Spleen (tissue), 11 donors: ENCODE results near the gene ENTPD8. TPM values are rescaled to one million over a fixed set of nuclear protein-coding genes. Genes with fewer than 3 reads are reported as not detected.

Experiments used
- DNase-seq: peaks from one replicate; pipeline ENCODE4 v3.0.0-alpha.2; 2020
- H3K27ac ChIP-seq, 8 donors: fragments of 200-600 bp; sonication (generic) in 7 of 8; 1 replicate in 4 of 8; 2 replicates in 4 of 8; pipeline versions ENCODE4 v1.5.0 to v1.8.0; 2016 to 2021; ENCODE audit warnings: inconsistent platforms in 4 of 8, mild to moderate bottlenecking in 4 of 8, moderate library complexity in 1 of 8
- H3K27me3 ChIP-seq, 7 donors: fragments of 200-600 bp; sonication (generic) in 6 of 7; replicated peaks in 1 of 7; 1 replicate in 4 of 7; 2 replicates in 3 of 7; pipeline versions ENCODE4 v1.5.0 to v1.8.0; 2016 to 2021; ENCODE audit warnings: inconsistent platforms in 3 of 7, mild to moderate bottlenecking in 1 of 7
- H3K36me3 ChIP-seq, 6 donors: fragments of 200-600 bp; sonication (generic) in 5 of 6; 1 replicate in 4 of 6; 2 replicates in 2 of 6; pipeline versions ENCODE4 v1.5.0 to v1.8.0; 2016 to 2021; ENCODE audit warnings: inconsistent platforms in 2 of 6
- H3K4me1 ChIP-seq, 6 donors: fragments of 200-600 bp; sonication (generic) in 5 of 6; 1 replicate in 3 of 6; 2 replicates in 3 of 6; pipeline versions ENCODE4 v1.5.0 to v1.8.0; 2016 to 2021; ENCODE audit warnings: inconsistent platforms in 3 of 6
- H3K4me3 ChIP-seq, 8 donors: fragments of 200-600 bp; sonication (generic) in 7 of 8; 1 replicate in 4 of 8; 2 replicates in 4 of 8; pipeline versions ENCODE4 v1.5.0 to v1.8.0; 2016 to 2021; ENCODE audit warnings: inconsistent platforms in 4 of 8, mild to moderate bottlenecking in 4 of 8, moderate library complexity in 2 of 8
- H3K9me3 ChIP-seq, 8 donors: fragments of 200-600 bp; sonication (generic) in 7 of 8; 1 replicate in 4 of 8; 2 replicates in 4 of 8; pipeline versions ENCODE4 v1.5.0 to v1.8.0; 2016 to 2021; ENCODE audit warnings: inconsistent platforms in 4 of 8
- POLR2A ChIP-seq, 3 donors: fragments of 450-650 bp; IDR thresholded peaks; one replicate each; pipeline ENCODE4 v1.5.1; 2017; ENCODE audit warnings: antibody characterized with exemption in 3 of 3, mild to moderate bottlenecking in 1 of 3
- POLR2AphosphoS5 ChIP-seq, 3 donors: sonication (generic); formaldehyde crosslinking; IDR thresholded peaks; one replicate each; pipeline ENCODE4 v1.5.1; 2017; ENCODE audit warnings: antibody characterized with exemption in 3 of 3
- WGBS, 5 donors: extraction: QIAGEN DNeasy Blood & Tissue Kit in 3 of 5; methylation state at CpG; one replicate each; pipeline versions ENCODE4 v1.1.5 to v1.1.7; 2013 to 2018; 5-methylcytosine and 5-hydroxymethylcytosine counted together
- intact Hi-C: fragments of 100-400 bp; cut with DNase I; formaldehyde crosslinking; loops from one replicate; pipeline ENCODE4 v1.15.0; 2023; ENCODE audit warnings: low total_unique reads
- polyA plus RNA-seq, 3 donors: library from polyadenylated mRNA; stranded (reverse); fragments of 200-250 nt; gene quantifications; one replicate each; pipeline ENCODE4 v1.2.1, GENCODE V29; 2013
- total RNA-seq, 7 donors: library from RNA; depleted of rRNA in 3 of 7; stranded (reverse); fragments of >200 nt in 3 of 7; fragmentation: NEBNext Ultra II Directional in 4 of 7; extraction: Animal tissue kit (Norgen Biotek cat#: 25700) in 4 of 7; gene quantifications; one replicate each; pipeline versions ENCODE4 v1.1.0 to v1.2.1, GENCODE V29; 2016 to 2021
- TF ChIP-seq, protein P1 (sequence below), 11 experiments: fragments of 200-600 bp in 7 of 11; fragments of 450-650 bp in 4 of 11; sonication (generic) in 4 of 11; IDR thresholded peaks in 8 of 11; conservative IDR thresholded peaks in 3 of 11; 1 replicate in 7 of 11; 2 replicates in 4 of 11; pipeline versions ENCODE4 v1.4.0 to v1.8.0; 2016 to 2021; ENCODE audit warnings: antibody characterized with exemption in 11 of 11, inconsistent platforms in 4 of 11, mild to moderate bottlenecking in 1 of 11
- donor health status: healthy with polysubstance abuse.
- donor health status: DM: no; HTN: no; CAD: no; lungs with moderate emphysema.
- donor health status: DM: no; HTN: no; CAD: no.
- donor health status: Bipolar disorder and iron deficiency.
- donor health status: healthy.
- donor health status: DM: no; HTN: no; CAD: no.
- donor health status: DM: yes; HTN: yes; CAD: no.

Gene ENTPD8
- total and polyA plus RNA-seq, 10 donors, result 0.07 to 0.37 (median 0.18) TPM; not detected in 4

GRCh38 chr9:137438591-137439157, 2.5 kb downstream of the ENTPD8 start:
- Histone ChIP-seq H3K27ac (no peak overlapping the region), H3K36me3 (no peaks in the 10 kb centered on the region), H3K9me3 (no peaks in the 10 kb centered on the region), H3K4me1 (peaks cover 0 to 45% (median 15%) of the 10 kb centered on the region in 6 donors), H3K4me3 (no peak overlapping the region), H3K27me3 (peaks cover 0 to 86% (median 22%) of the 10 kb centered on the region in 7 donors)
- TF ChIP-seq POLR2AphosphoS5 (IDR thresholded peaks at IDR 0.05), result no peak
- TF ChIP-seq, protein P1, sequence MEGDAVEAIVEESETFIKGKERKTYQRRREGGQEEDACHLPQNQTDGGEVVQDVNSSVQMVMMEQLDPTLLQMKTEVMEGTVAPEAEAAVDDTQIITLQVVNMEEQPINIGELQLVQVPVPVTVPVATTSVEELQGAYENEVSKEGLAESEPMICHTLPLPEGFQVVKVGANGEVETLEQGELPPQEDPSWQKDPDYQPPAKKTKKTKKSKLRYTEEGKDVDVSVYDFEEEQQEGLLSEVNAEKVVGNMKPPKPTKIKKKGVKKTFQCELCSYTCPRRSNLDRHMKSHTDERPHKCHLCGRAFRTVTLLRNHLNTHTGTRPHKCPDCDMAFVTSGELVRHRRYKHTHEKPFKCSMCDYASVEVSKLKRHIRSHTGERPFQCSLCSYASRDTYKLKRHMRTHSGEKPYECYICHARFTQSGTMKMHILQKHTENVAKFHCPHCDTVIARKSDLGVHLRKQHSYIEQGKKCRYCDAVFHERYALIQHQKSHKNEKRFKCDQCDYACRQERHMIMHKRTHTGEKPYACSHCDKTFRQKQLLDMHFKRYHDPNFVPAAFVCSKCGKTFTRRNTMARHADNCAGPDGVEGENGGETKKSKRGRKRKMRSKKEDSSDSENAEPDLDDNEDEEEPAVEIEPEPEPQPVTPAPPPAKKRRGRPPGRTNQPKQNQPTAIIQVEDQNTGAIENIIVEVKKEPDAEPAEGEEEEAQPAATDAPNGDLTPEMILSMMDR (IDR thresholded peaks at IDR 0.05 in 8 of 11, conservative IDR thresholded peaks at IDR 0.05 in 3 of 11), result no peak
- no peak for TF ChIP-seq POLR2A (IDR thresholded peaks at IDR 0.05)
- intact Hi-C loops, result no loop called here
- peak; percentile 65 for DNase-seq
- 66 to 89% (median 87%) methylated on average over 4 to 22 of the region's 22 CpGs for WGBS, 5 donors

DNA sequence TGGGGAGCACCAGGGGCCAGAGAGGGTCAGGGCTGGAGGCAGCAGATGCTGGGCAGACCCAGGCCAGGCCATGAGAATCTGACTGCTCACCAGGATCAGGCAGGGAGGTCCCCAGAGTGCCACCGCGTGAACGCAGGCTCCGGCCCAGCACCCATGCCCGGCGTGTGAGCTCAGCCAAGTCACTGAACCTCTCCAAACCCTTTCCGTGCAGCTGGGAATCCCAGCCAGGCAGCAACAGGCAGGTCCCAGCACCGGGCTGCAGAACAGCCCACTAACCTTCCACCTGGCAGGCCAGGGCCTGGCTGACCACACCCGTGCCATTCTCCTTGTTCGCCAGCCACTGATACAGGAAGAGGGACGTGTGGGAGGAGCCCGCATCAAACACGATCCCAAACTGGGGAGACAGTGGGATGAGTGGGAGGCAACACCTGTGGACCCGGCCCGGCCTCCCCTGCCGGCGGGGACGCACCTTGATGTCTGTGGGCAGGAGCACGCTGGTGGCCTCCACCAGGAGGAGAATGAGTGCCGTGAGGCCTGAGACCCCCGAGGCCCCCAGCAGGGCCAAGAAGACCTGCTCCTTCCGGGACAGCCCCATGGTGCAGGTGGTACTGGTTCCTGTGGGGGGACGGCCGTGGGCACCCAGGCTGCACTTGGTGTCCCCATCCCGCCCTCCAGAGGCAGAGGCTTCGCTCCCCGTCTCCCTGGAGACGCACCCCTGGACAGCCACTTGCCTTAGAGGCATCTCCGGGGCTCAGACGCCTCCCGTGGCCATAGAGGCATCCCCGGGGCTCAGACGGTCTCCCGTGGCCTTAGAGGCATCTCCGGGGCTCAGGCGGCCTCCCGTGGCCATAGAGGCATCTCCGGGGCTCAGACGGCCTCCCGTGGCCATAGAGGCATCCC, 3.2 kb downstream of the ENTPD8 start:
- H3K9me3 ChIP-seq, result no peaks in the 10 kb centered on the region
- no peak overlapping the region for H3K27ac ChIP-seq
- H3K4me1 ChIP-seq, result peaks cover 0 to 45% (median 15%) of the 10 kb centered on the region in 6 donors
- 77 to 91% (median 83%) methylated on average over 17 to 40 of the region's 40 CpGs for WGBS, 5 donors
- intact Hi-C loops, result no loop called here
- no peak overlapping the region for H3K4me3 ChIP-seq
- TF ChIP-seq, protein P1 (IDR thresholded peaks at IDR 0.05 in 8 of 11, conservative IDR thresholded peaks at IDR 0.05 in 3 of 11), result no peak
- TF ChIP-seq POLR2AphosphoS5 (IDR thresholded peaks at IDR 0.05) (no peak), POLR2A (IDR thresholded peaks at IDR 0.05) (no peak)
- DNase-seq, result peak; percentile 67
- H3K27me3 ChIP-seq, result peaks cover 0 to 81% (median 18%) of the 10 kb centered on the region in 7 donors
- no peaks in the 10 kb centered on the region for H3K36me3 ChIP-seq

- Histone ChIP-seq H3K27me3 (peaks cover 0 to 77% (median 9%) of the 10 kb centered on the region in 7 donors), H3K9me3 (no peaks in the 10 kb centered on the region), H3K27ac (no peak overlapping the region), H3K4me3 (no peak overlapping the region), H3K36me3 (no peaks in the 10 kb centered on the region), H3K4me1 (peaks cover 0 to 43% (median 13%) of the 10 kb centered on the region in 6 donors)
- TF ChIP-seq, protein P1 (IDR thresholded peaks at IDR 0.05 in 8 of 11, conservative IDR thresholded peaks at IDR 0.05 in 3 of 11), result no peak
- TF ChIP-seq POLR2AphosphoS5 (IDR thresholded peaks at IDR 0.05), result peak in 1 of 3 donors; percentile 9
- peak; percentile 65 for DNase-seq
- intact Hi-C loops, result no loop called here
- WGBS, 5 donors, result 72 to 88% (median 75%) methylated on average over 4 to 24 of the region's 24 CpGs
Measured at GRCh38 chr9:137436761-137437600, 4.2 kb downstream of the ENTPD8 start.
